GM11168 (cell line): Measurements from ENCODE around the gene CAPN13.

ENCODE experiments used
- in situ Hi-C: fragments of 300-500 bp; cut with MboI; formaldehyde crosslinking; loops from one replicate; pipeline ENCODE4 v1.12.0; 2022; ENCODE audit warnings: low sequenced_read_pairs; ENCODE audit not compliant: unreplicated experiment

The CAPN13 gene

GRCh38 chr2:30690126-30690561 is 117.1 kb downstream of the CAPN13 start:
- in situ Hi-C loops: no loop called here

GRCh38 chr2:30689496-30690125 is 117.6 kb downstream of the CAPN13 start:
- in situ Hi-C loops: loop anchor here (10.0 kb wide), 1 partner anchor 505 kb away; no protein-coding TSS in a partner anchor

GRCh38 chr2:30688956-30689401 is 118.3 kb downstream of the CAPN13 start:
- in situ Hi-C loops: loop anchor here (10.0 kb wide), 1 partner anchor 504 kb away; no protein-coding TSS in a partner anchor

DNA sequence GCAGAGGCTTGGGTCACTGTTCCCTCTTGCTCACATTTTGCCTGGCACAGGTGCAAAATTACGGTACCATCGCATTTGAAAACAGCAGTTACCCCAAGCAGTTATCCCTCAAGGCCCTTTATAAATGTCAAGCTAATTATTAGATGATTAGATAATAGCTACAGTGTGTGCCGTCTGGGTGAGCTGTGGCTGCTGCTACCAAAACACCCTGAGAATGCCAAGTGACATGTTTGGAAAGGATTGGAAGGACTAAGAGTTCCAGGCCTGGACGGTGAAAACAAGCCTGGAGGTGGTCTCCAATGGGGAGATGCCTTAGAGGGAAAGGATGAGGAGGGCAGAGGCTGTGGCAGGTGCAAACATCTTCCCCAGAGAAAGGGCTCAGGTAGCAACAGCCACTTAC is 120.6 kb downstream of the CAPN13 start:
- in situ Hi-C loops: loop anchor here (10.0 kb wide), 1 partner anchor 502 kb away; no protein-coding TSS in a partner anchor

DNA sequence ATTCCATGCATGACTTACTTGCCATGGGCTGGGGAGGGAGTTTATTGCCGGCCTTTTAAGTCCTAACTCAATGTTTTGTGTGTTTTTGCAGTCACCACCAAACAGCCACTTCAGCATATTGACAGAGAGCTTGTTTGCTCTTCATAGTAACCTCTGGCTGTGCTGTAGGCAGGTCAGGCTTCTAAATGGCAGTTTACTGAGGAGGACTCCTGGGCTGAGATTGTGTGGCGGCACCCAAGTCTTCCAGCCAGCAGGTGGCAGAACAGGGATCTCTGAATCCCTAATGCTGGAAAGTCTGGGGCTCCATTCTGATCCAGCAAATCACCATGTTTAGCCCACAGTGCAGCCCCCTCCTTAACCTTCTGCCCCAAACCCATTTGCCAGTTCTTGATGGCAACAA is 121.2 kb downstream of the CAPN13 start:
- in situ Hi-C loops: loop anchor here (10.0 kb wide), 1 partner anchor 501 kb away; no protein-coding TSS in a partner anchor

GRCh38 chr2:30684996-30685395 is 122.2 kb downstream of the CAPN13 start:
- in situ Hi-C loops: loop anchor here (10.0 kb wide), 1 partner anchor 500 kb away; no protein-coding TSS in a partner anchor

DNA sequence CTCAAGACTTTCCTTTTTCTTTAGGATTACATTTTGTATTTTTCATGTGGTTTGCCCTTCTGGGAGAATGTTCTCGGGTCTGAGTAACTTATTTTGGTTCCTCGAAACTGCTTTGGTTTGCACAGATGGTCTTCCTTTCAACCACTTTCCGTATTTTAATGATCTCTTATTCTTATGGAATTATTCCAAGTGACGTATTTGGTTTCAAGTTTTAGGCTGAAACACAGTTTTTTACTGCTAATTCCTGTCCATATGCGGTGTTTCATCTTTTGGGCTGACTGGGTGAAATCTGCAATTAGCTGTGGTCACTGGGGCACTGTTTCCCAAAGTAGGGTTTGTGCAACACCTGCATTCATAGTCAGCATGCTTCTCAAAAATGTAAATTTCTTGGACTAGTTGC is 122.7 kb downstream of the CAPN13 start:
- in situ Hi-C loops: loop anchor here (10.0 kb wide), 1 partner anchor 500 kb away; no protein-coding TSS in a partner anchor

GRCh38 chr2:30684026-30684425 is 123.2 kb downstream of the CAPN13 start:
- in situ Hi-C loops: loop anchor here (10.0 kb wide), 1 partner anchor 499 kb away; no protein-coding TSS in a partner anchor

DNA sequence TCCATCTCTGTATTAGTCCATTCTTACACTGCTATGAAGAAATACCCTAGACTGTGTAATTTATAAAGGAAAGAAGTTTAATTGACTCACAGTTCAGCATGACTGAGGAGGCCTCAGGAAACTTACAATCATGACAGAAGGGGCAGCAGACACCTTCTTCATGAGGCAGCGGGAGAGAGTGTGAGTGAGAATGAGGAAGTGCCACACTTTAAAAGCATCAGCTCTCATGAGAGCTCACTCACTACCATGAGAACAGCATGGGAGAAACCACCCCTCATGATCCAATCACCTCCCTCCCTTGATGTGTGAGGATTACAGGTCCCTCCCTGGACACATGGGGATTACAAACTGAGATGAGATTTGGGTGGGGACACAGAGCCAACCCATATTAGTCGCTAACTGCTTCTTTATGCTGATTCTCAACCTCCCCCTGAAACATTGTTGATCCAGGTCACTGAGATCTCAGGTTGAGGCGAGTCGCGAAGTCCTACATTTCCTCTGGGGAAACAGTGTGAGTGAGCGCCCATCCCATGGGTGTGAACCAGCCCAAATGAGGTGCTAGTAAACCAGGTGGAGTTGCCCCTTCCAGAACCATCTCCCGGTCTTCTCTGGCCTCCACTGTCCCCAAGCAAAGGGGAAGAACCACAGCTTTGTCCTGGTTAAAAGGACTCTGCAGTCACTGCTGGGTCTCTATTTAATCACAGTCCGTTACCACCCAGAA is 123.8 kb downstream of the CAPN13 start:
- in situ Hi-C loops: loop anchor here (10.0 kb wide), 1 partner anchor 499 kb away; no protein-coding TSS in a partner anchor

GRCh38 chr2:30681022-30681421 is 126.2 kb downstream of the CAPN13 start:
- in situ Hi-C loops: loop anchor here (10.0 kb wide), 1 partner anchor 496 kb away; no protein-coding TSS in a partner anchor

- in situ Hi-C loops: loop anchor here (10.0 kb wide), 1 partner anchor 495 kb away; no protein-coding TSS in a partner anchor
Measured at GRCh38 chr2:30680121-30680520, 127.1 kb downstream of the CAPN13 start.

DNA sequence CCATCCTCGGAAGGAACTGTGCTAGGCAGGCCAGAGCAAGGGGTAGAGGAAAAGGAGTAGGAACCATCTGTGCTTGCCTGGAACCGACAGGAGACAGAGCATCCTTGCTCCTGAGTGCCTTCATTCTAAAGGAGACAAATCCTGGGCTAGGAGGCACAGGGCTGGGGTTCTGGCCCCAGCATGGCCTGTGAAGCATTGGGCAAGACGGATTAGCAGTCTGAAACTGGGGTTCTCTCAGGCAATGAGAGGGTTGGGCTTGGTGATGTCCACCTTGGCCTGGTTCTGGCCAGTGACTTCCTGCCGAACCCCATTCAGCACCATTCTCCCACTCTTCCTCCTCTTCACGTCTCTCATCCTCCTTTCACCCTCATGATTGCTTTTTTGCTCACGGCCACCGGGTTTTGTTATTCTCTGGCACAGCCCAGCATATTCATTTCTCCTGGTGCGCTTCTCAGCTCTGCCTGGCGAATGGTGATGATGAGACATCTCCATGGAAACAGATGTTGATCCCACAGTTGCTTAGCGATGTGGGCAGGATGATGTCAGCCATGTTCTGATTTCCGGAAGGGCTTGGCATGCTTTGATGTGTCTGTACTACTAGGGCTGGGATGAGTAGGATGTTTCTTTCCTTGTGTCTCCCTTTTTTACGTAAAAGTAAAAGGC is 127.7 kb downstream of the CAPN13 start:
- in situ Hi-C loops: loop anchor here (10.0 kb wide), 1 partner anchor 495 kb away; no protein-coding TSS in a partner anchor

DNA sequence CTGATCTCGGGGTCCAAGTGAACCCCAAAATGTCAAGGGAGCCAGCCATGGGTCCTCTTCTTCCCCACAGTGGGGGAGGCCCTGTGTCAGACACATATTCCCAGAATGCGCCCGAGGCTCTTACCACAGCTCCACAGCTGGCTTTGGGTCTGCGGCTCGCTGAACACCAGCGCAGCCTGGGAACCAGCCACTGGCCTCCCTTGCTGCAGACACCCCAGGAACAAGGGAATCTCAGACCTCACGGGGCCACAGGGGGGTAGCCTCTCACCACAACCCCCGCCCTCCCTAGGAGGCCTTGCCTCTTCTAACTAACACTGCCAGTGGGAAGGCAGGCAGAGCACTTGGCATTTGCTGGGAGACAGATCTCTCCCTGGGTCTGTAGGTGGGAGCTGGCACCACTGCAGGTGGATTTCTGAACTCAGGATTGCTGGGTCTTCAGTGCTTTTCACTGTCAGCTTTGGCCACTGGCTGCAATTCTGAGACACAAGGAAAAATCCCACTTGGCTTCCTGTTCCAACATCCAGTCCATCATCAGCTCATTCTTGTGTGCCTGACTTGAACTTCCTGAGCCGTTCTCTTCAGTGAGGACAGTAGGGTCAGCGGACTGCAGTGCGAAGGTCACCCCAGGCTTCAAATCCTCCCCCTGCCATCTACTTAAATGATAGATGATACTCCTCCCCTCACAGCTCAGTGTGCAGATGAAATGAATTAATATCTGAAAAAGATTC is 128.7 kb downstream of the CAPN13 start:
- in situ Hi-C loops: no loop called here

DNA sequence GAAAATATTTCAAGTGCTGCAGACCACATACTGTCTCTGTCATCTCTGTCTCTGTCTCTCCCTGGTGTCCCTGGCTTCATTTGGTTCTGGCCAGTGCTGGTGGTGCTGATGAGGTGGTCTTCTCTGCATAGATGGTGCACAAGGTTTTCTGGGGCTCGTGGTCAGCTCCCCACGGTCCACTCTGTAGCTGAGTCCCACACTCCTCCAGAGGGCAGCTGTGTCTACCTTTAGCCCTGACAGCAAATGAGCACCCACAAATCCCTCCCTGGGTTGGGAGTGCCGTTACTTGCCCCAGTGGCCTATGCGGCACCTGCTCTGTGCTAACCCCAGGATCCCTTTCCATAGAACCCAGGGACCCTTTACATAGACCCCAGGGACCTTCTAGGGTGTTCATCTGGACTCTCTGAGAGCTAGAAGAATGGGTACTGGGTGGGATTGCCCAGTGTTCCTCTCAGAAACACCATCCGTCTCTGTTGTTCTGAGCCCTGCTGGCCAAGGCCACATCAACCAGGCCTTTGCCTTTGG is 129.3 kb downstream of the CAPN13 start:
- in situ Hi-C loops: no loop called here

GRCh38 chr2:30677231-30677630 is 130.0 kb downstream of the CAPN13 start:
- in situ Hi-C loops: no loop called here

- in situ Hi-C loops: no loop called here
Measured at GRCh38 chr2:30675758-30676157, 131.5 kb downstream of the CAPN13 start.

- in situ Hi-C loops: no loop called here
Measured at GRCh38 chr2:30673127-30673526, 134.1 kb downstream of the CAPN13 start.
